ENCODE results near the gene SERHL2.
"Not testable (repeated sequence)": the region's sequence is repeated elsewhere in the genome, so short reads cannot be mapped to it uniquely, and the experiment has no call there.

The SERHL2 gene

GRCh38 chr22:42553475-42554361 lies at the start of gene SERHL2:
Gene SERHL2, plus strand, starts transcription at chr22:42553956. Its CDS starts 65 bp downstream, at chr22:42554021.
- peak; percentile 72 for DNase-seq (ENCODE audit: low read depth)

GRCh38 chr22:42508327-42508974 lies 45.3 kb upstream of the SERHL2 start:
- DNase-seq (ENCODE audit: low read depth); H3K4me3 ChIP-seq (ENCODE audit: low read depth, low read length): not testable (repeated sequence)

More at GRCh38 chr22:42553475-42554361, at the start of gene SERHL2:
- TF ChIP-seq CTCF (conservative IDR thresholded peaks at IDR 0.05; ENCODE audit: low read depth, low read length), result no peak
- peak within 1 kb of the TSS; percentile 65 for H3K4me3 ChIP-seq (ENCODE audit: low read depth, low read length)

- not testable (repeated sequence) for H3K4me3 ChIP-seq (ENCODE audit: low read depth, low read length); DNase-seq (ENCODE audit: low read depth)
Measured at GRCh38 chr22:42508975-42509364, 44.8 kb upstream of the SERHL2 start.

GRCh38 chr22:42509548-42509947 lies 44.2 kb upstream of the SERHL2 start:
- no peak for TF ChIP-seq CTCF (conservative IDR thresholded peaks at IDR 0.05; ENCODE audit: low read depth, low read length)
- H3K4me3 ChIP-seq (ENCODE audit: low read depth, low read length), result no peak overlapping the region
- no peak for DNase-seq (ENCODE audit: low read depth)

- no peak for TF ChIP-seq CTCF (conservative IDR thresholded peaks at IDR 0.05; ENCODE audit: low read depth, low read length)
- no peak overlapping the region for H3K4me3 ChIP-seq (ENCODE audit: low read depth, low read length)
- DNase-seq (ENCODE audit: low read depth), result peak; percentile 23
Measured at GRCh38 chr22:42511401-42511891, 42.3 kb upstream of the SERHL2 start.

- not testable (repeated sequence) for H3K4me3 ChIP-seq (ENCODE audit: low read depth, low read length)
- peak; percentile 42 for TF ChIP-seq CTCF (conservative IDR thresholded peaks at IDR 0.05; ENCODE audit: low read depth, low read length)
- DNase-seq (ENCODE audit: low read depth), result peak; percentile 58
Measured at GRCh38 chr22:42512273-42512990, 41.3 kb upstream of the SERHL2 start.

- H3K4me3 ChIP-seq (ENCODE audit: low read depth, low read length); DNase-seq (ENCODE audit: low read depth): not testable (repeated sequence)
Measured at GRCh38 chr22:42514331-42514730, 39.4 kb upstream of the SERHL2 start.

- H3K4me3 ChIP-seq (ENCODE audit: low read depth, low read length); DNase-seq (ENCODE audit: low read depth): not testable (repeated sequence)
Measured at GRCh38 chr22:42515304-42515703, 38.5 kb upstream of the SERHL2 start.

All from choroid plexus epithelial cell (primary cell).